ENCODE results near the gene MMAA. TPM values are rescaled to one million over a fixed set of nuclear protein-coding genes. Genes with fewer than 3 reads are reported as not detected.

The MMAA gene
- total and polyA plus RNA-seq, 2 experiments from 2014 or later: 4.9 to 5.9 TPM

GRCh38 chr4:145583191-145584055 lies 35.8 kb upstream of the MMAA start (continued):
- TF ChIP-seq, protein P1, sequence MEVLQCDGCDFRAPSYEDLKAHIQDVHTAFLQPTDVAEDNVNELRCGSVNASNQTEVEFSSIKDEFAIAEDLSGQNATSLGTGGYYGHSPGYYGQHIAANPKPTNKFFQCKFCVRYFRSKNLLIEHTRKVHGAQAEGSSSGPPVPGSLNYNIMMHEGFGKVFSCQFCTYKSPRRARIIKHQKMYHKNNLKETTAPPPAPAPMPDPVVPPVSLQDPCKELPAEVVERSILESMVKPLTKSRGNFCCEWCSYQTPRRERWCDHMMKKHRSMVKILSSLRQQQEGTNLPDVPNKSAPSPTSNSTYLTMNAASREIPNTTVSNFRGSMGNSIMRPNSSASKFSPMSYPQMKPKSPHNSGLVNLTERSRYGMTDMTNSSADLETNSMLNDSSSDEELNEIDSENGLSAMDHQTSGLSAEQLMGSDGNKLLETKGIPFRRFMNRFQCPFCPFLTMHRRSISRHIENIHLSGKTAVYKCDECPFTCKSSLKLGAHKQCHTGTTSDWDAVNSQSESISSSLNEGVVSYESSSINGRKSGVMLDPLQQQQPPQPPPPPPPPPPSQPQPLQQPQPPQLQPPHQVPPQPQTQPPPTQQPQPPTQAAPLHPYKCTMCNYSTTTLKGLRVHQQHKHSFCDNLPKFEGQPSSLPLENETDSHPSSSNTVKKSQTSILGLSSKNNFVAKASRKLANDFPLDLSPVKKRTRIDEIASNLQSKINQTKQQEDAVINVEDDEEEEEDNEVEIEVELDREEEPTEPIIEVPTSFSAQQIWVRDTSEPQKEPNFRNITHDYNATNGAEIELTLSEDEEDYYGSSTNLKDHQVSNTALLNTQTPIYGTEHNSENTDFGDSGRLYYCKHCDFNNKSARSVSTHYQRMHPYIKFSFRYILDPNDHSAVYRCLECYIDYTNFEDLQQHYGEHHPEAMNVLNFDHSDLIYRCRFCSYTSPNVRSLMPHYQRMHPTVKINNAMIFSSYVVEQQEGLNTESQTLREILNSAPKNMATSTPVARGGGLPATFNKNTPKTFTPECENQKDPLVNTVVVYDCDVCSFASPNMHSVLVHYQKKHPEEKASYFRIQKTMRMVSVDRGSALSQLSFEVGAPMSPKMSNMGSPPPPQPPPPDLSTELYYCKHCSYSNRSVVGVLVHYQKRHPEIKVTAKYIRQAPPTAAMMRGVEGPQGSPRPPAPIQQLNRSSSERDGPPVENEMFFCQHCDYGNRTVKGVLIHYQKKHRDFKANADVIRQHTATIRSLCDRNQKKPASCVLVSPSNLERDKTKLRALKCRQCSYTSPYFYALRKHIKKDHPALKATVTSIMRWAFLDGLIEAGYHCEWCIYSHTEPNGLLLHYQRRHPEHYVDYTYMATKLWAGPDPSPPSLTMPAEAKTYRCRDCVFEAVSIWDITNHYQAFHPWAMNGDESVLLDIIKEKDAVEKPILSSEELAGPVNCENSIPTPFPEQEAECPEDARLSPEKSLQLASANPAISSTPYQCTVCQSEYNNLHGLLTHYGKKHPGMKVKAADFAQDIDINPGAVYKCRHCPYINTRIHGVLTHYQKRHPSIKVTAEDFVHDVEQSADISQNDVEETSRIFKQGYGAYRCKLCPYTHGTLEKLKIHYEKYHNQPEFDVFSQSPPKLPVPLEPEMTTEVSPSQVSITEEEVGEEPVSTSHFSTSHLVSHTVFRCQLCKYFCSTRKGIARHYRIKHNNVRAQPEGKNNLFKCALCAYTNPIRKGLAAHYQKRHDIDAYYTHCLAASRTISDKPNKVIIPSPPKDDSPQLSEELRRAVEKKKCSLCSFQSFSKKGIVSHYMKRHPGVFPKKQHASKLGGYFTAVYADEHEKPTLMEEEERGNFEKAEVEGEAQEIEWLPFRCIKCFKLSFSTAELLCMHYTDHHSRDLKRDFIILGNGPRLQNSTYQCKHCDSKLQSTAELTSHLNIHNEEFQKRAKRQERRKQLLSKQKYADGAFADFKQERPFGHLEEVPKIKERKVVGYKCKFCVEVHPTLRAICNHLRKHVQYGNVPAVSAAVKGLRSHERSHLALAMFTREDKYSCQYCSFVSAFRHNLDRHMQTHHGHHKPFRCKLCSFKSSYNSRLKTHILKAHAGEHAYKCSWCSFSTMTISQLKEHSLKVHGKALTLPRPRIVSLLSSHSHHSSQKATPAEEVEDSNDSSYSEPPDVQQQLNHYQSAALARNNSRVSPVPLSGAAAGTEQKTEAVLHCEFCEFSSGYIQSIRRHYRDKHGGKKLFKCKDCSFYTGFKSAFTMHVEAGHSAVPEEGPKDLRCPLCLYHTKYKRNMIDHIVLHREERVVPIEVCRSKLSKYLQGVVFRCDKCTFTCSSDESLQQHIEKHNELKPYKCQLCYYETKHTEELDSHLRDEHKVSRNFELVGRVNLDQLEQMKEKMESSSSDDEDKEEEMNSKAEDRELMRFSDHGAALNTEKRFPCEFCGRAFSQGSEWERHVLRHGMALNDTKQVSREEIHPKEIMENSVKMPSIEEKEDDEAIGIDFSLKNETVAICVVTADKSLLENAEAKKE (CRISPR knock-in tag; IDR thresholded peaks at IDR 0.05): no peak
- TF ChIP-seq CTCF (conservative IDR thresholded peaks at IDR 0.05; ENCODE audit: low read depth in 2 of 2) (no peak), CREB1 (CRISPR knock-in tag; IDR thresholded peaks at IDR 0.05; ENCODE audit: low read depth) (no peak), ZNF114 (CRISPR knock-in tag; IDR thresholded peaks at IDR 0.05) (no peak), EZH2 (IDR thresholded peaks at IDR 0.05; ENCODE audit: low read depth, unreplicated experiment) (no peak), ZNF331 (CRISPR knock-in tag; IDR thresholded peaks at IDR 0.05; ENCODE audit: low read depth) (no peak), JUNB (IDR thresholded peaks at IDR 0.05; ENCODE audit: unreplicated experiment) (no peak), POLR2AphosphoS5 (IDR thresholded peaks at IDR 0.05; ENCODE audit: low read depth) (no peak)
- TF ChIP-seq, protein P2, sequence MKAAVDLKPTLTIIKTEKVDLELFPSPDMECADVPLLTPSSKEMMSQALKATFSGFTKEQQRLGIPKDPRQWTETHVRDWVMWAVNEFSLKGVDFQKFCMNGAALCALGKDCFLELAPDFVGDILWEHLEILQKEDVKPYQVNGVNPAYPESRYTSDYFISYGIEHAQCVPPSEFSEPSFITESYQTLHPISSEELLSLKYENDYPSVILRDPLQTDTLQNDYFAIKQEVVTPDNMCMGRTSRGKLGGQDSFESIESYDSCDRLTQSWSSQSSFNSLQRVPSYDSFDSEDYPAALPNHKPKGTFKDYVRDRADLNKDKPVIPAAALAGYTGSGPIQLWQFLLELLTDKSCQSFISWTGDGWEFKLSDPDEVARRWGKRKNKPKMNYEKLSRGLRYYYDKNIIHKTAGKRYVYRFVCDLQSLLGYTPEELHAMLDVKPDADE (IDR thresholded peaks at IDR 0.05): no peak

Data from GM23338 (cell line).